Measurements from ENCODE around the gene CNST. TPM values are rescaled to one million over a fixed set of nuclear protein-coding genes. Genes with fewer than 3 reads are reported as not detected.

Gene CNST
- total RNA-seq, 1 experiment from 2014 or later, result 19.8 TPM

- H3K4me3 Mint-ChIP-seq, result no peak overlapping the region
- no CpG with 5 or more reads among the region's 11 CpGs for WGBS (ENCODE audit: extremely low coverage, insufficient read length, low lambda C conversion rate)
- H4K5ac ChIP-seq (ENCODE audit: insufficient read length, low read depth, low read length), result no peak overlapping the region
- no peak overlapping the region for H2BK5ac ChIP-seq (ENCODE audit: insufficient read length, low read length)
- no peaks in the 10 kb centered on the region for H3K4me1 ChIP-seq (ENCODE audit: insufficient read depth, low read length)
- no peaks in the 10 kb centered on the region for H3K27me3 ChIP-seq (ENCODE audit: insufficient read depth, low read length)
- H3K36me3 Mint-ChIP-seq (ENCODE audit: insufficient read depth in 1 of 3, low read depth in 3 of 3), result peaks cover 22 to 74% (median 39%) of the 10 kb centered on the region in 3 experiments
- no peak overlapping the region for H3K4ac ChIP-seq (ENCODE audit: low read depth, low read length)
- no peak overlapping the region for H2AFZ ChIP-seq (ENCODE audit: low read length)
- no peaks in the 10 kb centered on the region for H3K23me2 ChIP-seq (ENCODE audit: insufficient read length, low read depth, low read length, poor library complexity, severe bottlenecking)
- no peak overlapping the region for H3K9ac ChIP-seq (ENCODE audit: extremely low read depth, insufficient read length, low read length)
- H3K4me1 Mint-ChIP-seq, result no peaks in the 10 kb centered on the region
- no peaks in the 10 kb centered on the region for H3K27me3 Mint-ChIP-seq (ENCODE audit: low read depth)
- no peak overlapping the region for H4K91ac ChIP-seq (ENCODE audit: insufficient read length, low read depth, low read length)
- TF ChIP-seq CTCF (conservative IDR thresholded peaks at IDR 0.05), result no peak
- H4K20me1 ChIP-seq (ENCODE audit: control insufficient read depth, insufficient read depth, insufficient read length), result no peaks in the 10 kb centered on the region
- H2BK12ac ChIP-seq (ENCODE audit: insufficient read length, low read depth, low read length), result no peak overlapping the region
- no peak overlapping the region for H3K27ac ChIP-seq (ENCODE audit: insufficient read length, low read depth, low read length)
- H3K79me1 ChIP-seq (ENCODE audit: insufficient read depth, low read depth, low read length, poor library complexity, severe bottlenecking), result peaks cover 3% of the 10 kb centered on the region
- no peak overlapping the region for H2BK20ac ChIP-seq (ENCODE audit: low read depth, low read length, poor library complexity, severe bottlenecking)
- H3K18ac ChIP-seq (ENCODE audit: insufficient read length, low read depth, low read length), result no peak overlapping the region
- no peak overlapping the region for H2AK5ac ChIP-seq (ENCODE audit: insufficient read length, low read length)
- H3K23ac ChIP-seq (ENCODE audit: insufficient read length, low read depth, low read length), result no peak overlapping the region
- no peak overlapping the region for H2BK120ac ChIP-seq (ENCODE audit: low read depth, low read length, poor library complexity, severe bottlenecking)
- H3K14ac ChIP-seq (ENCODE audit: insufficient read depth, low read length), result no peak overlapping the region
- H3K79me2 ChIP-seq (ENCODE audit: insufficient read depth, low read length), result no peaks in the 10 kb centered on the region
- H3K9me3 Mint-ChIP-seq, result no peaks in the 10 kb centered on the region; a peak in 1 of 5 replicates
- H3K27ac Mint-ChIP-seq, result no peak overlapping the region; a peak in 1 of 7 replicates
- no peak overlapping the region for H3K56ac ChIP-seq (ENCODE audit: insufficient read length, low read depth, low read length)
- DNase-seq, result no peak
- no peak overlapping the region for H3K4me2 ChIP-seq (ENCODE audit: insufficient read depth, insufficient read length, low read length)
- no peaks in the 10 kb centered on the region for H3K9me3 ChIP-seq (ENCODE audit: control insufficient read depth, low read depth, low read length)
- H2BK15ac ChIP-seq (ENCODE audit: low read depth, low read length), result no peak overlapping the region
- no peak overlapping the region for H4K8ac ChIP-seq (replicated peaks; ENCODE audit: insufficient read length, low read depth, low read length)
- no peak overlapping the region for H3T11ph ChIP-seq (ENCODE audit: low read length)
Observed at GRCh38 chr1:246550402-246550801, 15.9 kb upstream of the CNST start.
